WTC11 (cell line): ENCODE data around the gene RSPRY1.

ENCODE experiments used
- AR ChIP-seq: fragments of 250-450 bp; sonication (Bioruptor Pico); IDR thresholded peaks from 2 replicates; pipeline ENCODE4 v1.9.0; 2021; ENCODE audit warnings: mild to moderate bottlenecking
- ARID4B ChIP-seq: sonication (generic); formaldehyde crosslinking; IDR thresholded peaks from 2 replicates; pipeline ENCODE4 v1.8.0; 2023; ENCODE audit warnings: missing genetic modification reagents, mild to moderate bottlenecking, borderline replicate concordance
- CREB1 ChIP-seq: sonication (generic); formaldehyde crosslinking; IDR thresholded peaks from 2 replicates; pipeline ENCODE4 v1.8.0; 2023; ENCODE audit warnings: mild to moderate bottlenecking, missing genetic modification reagents
- CTCF ChIP-seq: fragments of 200-600 bp; IDR thresholded peaks from 2 replicates; pipeline ENCODE4 v1.8.0; 2022; ENCODE audit warnings: antibody characterized with exemption
- E2F4 ChIP-seq: sonication (generic); formaldehyde crosslinking; IDR thresholded peaks from 2 replicates; pipeline ENCODE4 v1.8.1; 2022; ENCODE audit warnings: low read depth, mild to moderate bottlenecking, moderate library complexity, missing genetic modification reagents, borderline replicate concordance
- ELF4 ChIP-seq: sonication (generic); formaldehyde crosslinking; IDR thresholded peaks from 2 replicates; pipeline ENCODE4 v1.8.1; 2022; ENCODE audit warnings: low read depth, mild to moderate bottlenecking, moderate library complexity, missing genetic modification reagents
- FOXP1 ChIP-seq: sonication (generic); formaldehyde crosslinking; IDR thresholded peaks from 2 replicates; pipeline ENCODE4 v1.8.0; 2022; ENCODE audit warnings: missing genetic modification reagents, mild to moderate bottlenecking, moderate library complexity, borderline replicate concordance
- MAX ChIP-seq: sonication (generic); formaldehyde crosslinking; IDR thresholded peaks from 2 replicates; pipeline ENCODE4 v1.8.0; 2022; ENCODE audit warnings: mild to moderate bottlenecking, missing genetic modification reagents
- TCF7 ChIP-seq: sonication (generic); formaldehyde crosslinking; IDR thresholded peaks from 2 replicates; pipeline ENCODE4 v1.8.0; 2022; ENCODE audit warnings: mild to moderate bottlenecking, low read depth, missing genetic modification reagents, moderate library complexity
- USF2 ChIP-seq: sonication (generic); formaldehyde crosslinking; IDR thresholded peaks from 2 replicates; pipeline ENCODE4 v1.8.1; 2023; ENCODE audit warnings: mild to moderate bottlenecking, missing genetic modification reagents, moderate library complexity
- ZBTB21 ChIP-seq: sonication (generic); formaldehyde crosslinking; IDR thresholded peaks from 2 replicates; pipeline ENCODE4 v1.8.1; 2023; ENCODE audit warnings: mild to moderate bottlenecking, missing genetic modification reagents, borderline replicate concordance
- ZNF281 ChIP-seq: sonication (generic); formaldehyde crosslinking; IDR thresholded peaks from 2 replicates; pipeline ENCODE4 v1.8.0; 2023; ENCODE audit warnings: mild to moderate bottlenecking, missing genetic modification reagents

GRCh38 chr16:57178196-57178595, 7.9 kb upstream of the RSPRY1 start:
- TF ChIP-seq MAX (CRISPR knock-in tag) (no peak), CTCF (no peak), AR (CRISPR knock-in tag) (no peak), USF2 (no peak), ELF4 (no peak), TCF7 (CRISPR knock-in tag) (no peak), ZBTB21 (CRISPR knock-in tag) (no peak), FOXP1 (CRISPR knock-in tag) (no peak), CREB1 (CRISPR knock-in tag) (no peak), ZNF281 (no peak), E2F4 (no peak), ARID4B (CRISPR knock-in tag) (no peak)
